ENCODE measurements around the gene PGAP2. TPM values are rescaled to one million over a fixed set of nuclear protein-coding genes. Genes with fewer than 3 reads are reported as not detected.

PGAP2 gene
- total RNA-seq, 2 donors from 2014 or later = 38.5 to 52.2 TPM

DNA sequence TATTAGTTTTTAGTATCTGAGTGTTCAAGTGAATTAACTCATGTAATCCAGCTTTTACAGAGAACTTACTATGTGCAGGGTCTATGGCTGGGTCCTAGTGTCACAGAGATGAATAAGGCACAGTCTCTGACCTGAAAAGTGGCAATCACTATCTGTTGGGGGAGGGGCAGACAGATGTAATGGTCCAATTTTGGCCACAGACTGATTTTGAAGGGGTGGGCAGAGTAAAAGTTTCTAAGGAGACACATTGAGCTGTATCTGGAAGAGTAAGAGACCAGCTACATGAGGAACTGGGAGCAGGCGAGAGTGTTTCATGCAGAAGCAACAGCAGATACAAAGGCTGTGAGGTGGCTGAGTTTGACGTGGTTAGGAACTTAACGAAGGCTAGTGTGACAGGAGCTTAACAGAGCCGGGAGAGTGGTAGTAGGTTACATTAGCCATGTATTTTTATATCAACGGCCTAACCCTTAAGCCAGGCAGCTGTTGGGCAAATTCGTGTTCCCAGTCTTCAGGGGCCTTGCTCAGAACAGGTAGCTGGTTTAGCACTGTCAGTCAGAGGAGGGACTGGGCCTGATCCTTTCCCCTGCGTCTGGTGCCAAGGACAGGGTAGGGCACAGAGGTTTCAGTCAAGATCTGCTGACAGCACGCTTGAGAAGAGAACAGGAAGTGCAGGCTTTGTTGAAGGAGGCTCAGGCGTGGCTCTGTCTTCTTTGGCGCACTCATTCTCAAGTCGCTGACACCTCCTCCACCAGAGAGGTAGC, 45.7 kb downstream of the PGAP2 start:
- H3K4me1 Mint-ChIP-seq = peaks cover 19% of the 10 kb centered on the region
- WGBS, 2 experiments (ENCODE audit: insufficient coverage in 1 of 2, insufficient read length in 1 of 2) = 83 to 88% methylated on average over 9 to 11 of the region's 11 CpGs
- TF ChIP-seq, protein P1, sequence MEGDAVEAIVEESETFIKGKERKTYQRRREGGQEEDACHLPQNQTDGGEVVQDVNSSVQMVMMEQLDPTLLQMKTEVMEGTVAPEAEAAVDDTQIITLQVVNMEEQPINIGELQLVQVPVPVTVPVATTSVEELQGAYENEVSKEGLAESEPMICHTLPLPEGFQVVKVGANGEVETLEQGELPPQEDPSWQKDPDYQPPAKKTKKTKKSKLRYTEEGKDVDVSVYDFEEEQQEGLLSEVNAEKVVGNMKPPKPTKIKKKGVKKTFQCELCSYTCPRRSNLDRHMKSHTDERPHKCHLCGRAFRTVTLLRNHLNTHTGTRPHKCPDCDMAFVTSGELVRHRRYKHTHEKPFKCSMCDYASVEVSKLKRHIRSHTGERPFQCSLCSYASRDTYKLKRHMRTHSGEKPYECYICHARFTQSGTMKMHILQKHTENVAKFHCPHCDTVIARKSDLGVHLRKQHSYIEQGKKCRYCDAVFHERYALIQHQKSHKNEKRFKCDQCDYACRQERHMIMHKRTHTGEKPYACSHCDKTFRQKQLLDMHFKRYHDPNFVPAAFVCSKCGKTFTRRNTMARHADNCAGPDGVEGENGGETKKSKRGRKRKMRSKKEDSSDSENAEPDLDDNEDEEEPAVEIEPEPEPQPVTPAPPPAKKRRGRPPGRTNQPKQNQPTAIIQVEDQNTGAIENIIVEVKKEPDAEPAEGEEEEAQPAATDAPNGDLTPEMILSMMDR (conservative IDR thresholded peaks at IDR 0.05) = no peak
- Histone ChIP-seq H3K36me3 (ENCODE audit: control insufficient read depth, insufficient read depth, low read length) (no peaks in the 10 kb centered on the region), H3K9me3 (ENCODE audit: control insufficient read depth, low read length) (no peaks in the 10 kb centered on the region), H3K4me1 (ENCODE audit: control insufficient read depth, insufficient read depth, low read length) (peaks cover 2% of the 10 kb centered on the region), H3K27ac (ENCODE audit: low read depth, low read length) (no peak overlapping the region), H3K4me3 (ENCODE audit: low read length) (no peak overlapping the region), H3K27me3 (ENCODE audit: control insufficient read depth, insufficient read depth, low read length, poor library complexity, severe bottlenecking) (no peaks in the 10 kb centered on the region), H3K9ac (ENCODE audit: extremely low read depth, low read length, poor library complexity, severe bottlenecking) (no peak overlapping the region)
- H3K4me3 Mint-ChIP-seq = peak overlapping the region; percentile 79
- H3K27ac Mint-ChIP-seq = peak overlapping the region; percentile 69
- DNase-seq = no peak
- H3K9me3 Mint-ChIP-seq = no peaks in the 10 kb centered on the region
- no peaks in the 10 kb centered on the region for H3K36me3 Mint-ChIP-seq (ENCODE audit: low read depth)
- H3K27me3 Mint-ChIP-seq (ENCODE audit: insufficient read depth) = no peaks in the 10 kb centered on the region

DNA sequence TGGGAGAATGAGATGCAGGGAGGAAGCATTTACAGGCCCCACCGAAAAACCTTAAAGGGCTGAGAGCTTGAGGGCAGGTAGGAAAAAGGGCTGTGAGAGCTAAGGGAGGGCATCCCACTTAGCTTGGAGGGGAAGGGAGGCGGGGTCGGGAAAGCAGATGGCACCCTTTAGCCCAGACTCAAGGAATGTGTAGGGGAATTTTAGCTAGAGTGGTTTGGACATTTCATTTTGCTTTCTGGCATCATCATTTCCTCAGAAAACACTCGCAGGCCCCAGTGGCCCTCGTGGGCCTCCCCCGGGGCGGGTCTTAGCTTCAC, 46.3 kb downstream of the PGAP2 start:
- Mint-ChIP-seq H3K4me3 (peak overlapping the region; percentile 79), H3K27ac (peak overlapping the region; percentile 69), H3K4me1 (peaks cover 19% of the 10 kb centered on the region), H3K36me3 (ENCODE audit: low read depth) (no peaks in the 10 kb centered on the region), H3K27me3 (ENCODE audit: insufficient read depth) (no peaks in the 10 kb centered on the region), H3K9me3 (no peaks in the 10 kb centered on the region)
- H3K9me3 ChIP-seq (ENCODE audit: control insufficient read depth, low read length) = no peaks in the 10 kb centered on the region
- no peak overlapping the region for H3K9ac ChIP-seq (ENCODE audit: extremely low read depth, low read length, poor library complexity, severe bottlenecking)
- WGBS, 2 experiments (ENCODE audit: insufficient coverage in 1 of 2, insufficient read length in 1 of 2) = 13 to 24% methylated on average over 6 to 7 of the region's 7 CpGs
- TF ChIP-seq, protein P1 (conservative IDR thresholded peaks at IDR 0.05) = no peak
- H3K4me3 ChIP-seq (ENCODE audit: low read length) = no peak overlapping the region
- peaks cover 7% of the 10 kb centered on the region for H3K4me1 ChIP-seq (ENCODE audit: control insufficient read depth, insufficient read depth, low read length)
- H3K27me3 ChIP-seq (ENCODE audit: control insufficient read depth, insufficient read depth, low read length, poor library complexity, severe bottlenecking) = no peaks in the 10 kb centered on the region
- DNase-seq = no peak
- H3K27ac ChIP-seq (ENCODE audit: low read depth, low read length) = no peak overlapping the region
- no peaks in the 10 kb centered on the region for H3K36me3 ChIP-seq (ENCODE audit: control insufficient read depth, insufficient read depth, low read length)

DNA sequence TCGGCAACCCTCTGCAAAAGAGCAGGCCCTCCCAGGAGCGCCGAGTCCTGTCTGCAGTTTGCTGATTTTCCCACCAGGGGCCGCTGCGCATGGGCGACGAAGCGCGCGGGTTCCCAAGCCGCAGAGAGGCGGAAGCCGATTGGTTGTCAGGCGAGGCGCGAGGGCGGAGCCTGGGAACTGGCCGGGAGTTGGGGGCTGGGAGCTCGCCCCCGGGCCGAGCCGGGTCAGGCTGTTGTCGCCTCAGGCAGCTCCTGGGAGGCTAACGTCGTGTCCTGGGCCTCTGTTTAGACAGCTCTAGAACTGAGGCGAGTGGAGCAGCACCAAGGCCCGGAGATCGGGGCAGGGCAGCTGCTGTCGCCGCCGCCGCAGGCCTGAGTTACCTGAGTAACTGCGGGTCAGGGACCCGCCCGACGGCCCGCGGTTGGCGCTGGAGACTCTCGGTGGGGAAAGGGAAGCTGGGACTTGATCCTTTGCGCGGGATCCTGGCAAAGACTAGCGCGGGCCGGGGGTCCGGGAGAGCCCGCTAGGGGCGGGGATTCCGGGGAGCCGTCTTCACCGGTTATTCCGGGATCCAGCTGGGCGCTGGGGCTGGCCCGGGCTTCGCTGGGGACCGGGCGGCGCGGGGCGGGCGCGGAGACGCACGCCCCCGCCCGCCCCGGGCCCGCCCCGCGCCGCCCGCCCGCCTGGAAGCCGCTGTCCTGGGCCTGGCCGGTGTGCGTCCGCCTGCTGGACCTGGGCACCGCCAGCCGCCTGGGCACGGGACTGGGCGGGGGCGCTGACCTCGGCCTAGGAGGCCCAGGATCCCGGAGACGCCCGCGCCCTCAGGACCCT, 46.8 kb downstream of the PGAP2 start, which contains the start of gene STIM1:
TSS of gene STIM1 (plus strand) at position 688 of the 831 bp plus-strand sequence. CDS start 607 bp downstream, outside the sequence.
- Mint-ChIP-seq H3K27ac (peak within 1 kb of the TSS; percentile 83), H3K9me3 (no peaks in the 10 kb centered on the region), H3K4me1 (peaks cover 21% of the 10 kb centered on the region), H3K36me3 (ENCODE audit: low read depth) (no peaks in the 10 kb centered on the region), H3K4me3 (peak within 1 kb of the TSS; percentile 79), H3K27me3 (ENCODE audit: insufficient read depth) (no peaks in the 10 kb centered on the region)
- H3K27me3 ChIP-seq (ENCODE audit: control insufficient read depth, insufficient read depth, low read length, poor library complexity, severe bottlenecking) = no peaks in the 10 kb centered on the region
- no peaks in the 10 kb centered on the region for H3K36me3 ChIP-seq (ENCODE audit: control insufficient read depth, insufficient read depth, low read length)
- DNase-seq = peak; percentile 99
- H3K4me1 ChIP-seq (ENCODE audit: control insufficient read depth, insufficient read depth, low read length) = peaks cover 7% of the 10 kb centered on the region
- peak within 1 kb of the TSS; percentile 87 for H3K4me3 ChIP-seq (ENCODE audit: low read length)
- no peaks in the 10 kb centered on the region for H3K9me3 ChIP-seq (ENCODE audit: control insufficient read depth, low read length)
- whole genome bisulfite sequencing, 2 experiments (ENCODE audit: insufficient coverage in 1 of 2, insufficient read length in 1 of 2) = 0% methylated on average over 26 to 86 of the region's 87 CpGs
- H3K9ac ChIP-seq (ENCODE audit: extremely low read depth, low read length, poor library complexity, severe bottlenecking) = peak within 1 kb of the TSS; percentile 61
- TF ChIP-seq, protein P1 (conservative IDR thresholded peaks at IDR 0.05) = peak; percentile 99
- peak within 1 kb of the TSS; percentile 68 for H3K27ac ChIP-seq (ENCODE audit: low read depth, low read length)

All from endodermal cell (in vitro differentiated cells).